ENCODE measurements around the gene MAP3K21. TPM values are rescaled to one million over a fixed set of nuclear protein-coding genes. Genes with fewer than 3 reads are reported as not detected.

The MAP3K21 gene
- polyA plus RNA-seq, 1 donor = 0.27 TPM

- no peak for DNase-seq
Measured at GRCh38 chr1:233390842-233391737, 63.6 kb downstream of the MAP3K21 start.

GRCh38 chr1:233393084-233393840, 65.7 kb downstream of the MAP3K21 start:
- no peak for DNase-seq

- DNase-seq = no peak
Measured at GRCh38 chr1:233393926-233394680, 66.6 kb downstream of the MAP3K21 start.

- peak; percentile 52 for DNase-seq
Measured at GRCh38 chr1:233394860-233395717, 67.6 kb downstream of the MAP3K21 start.

- no peak for DNase-seq
Measured at GRCh38 chr1:233395863-233396646, 68.5 kb downstream of the MAP3K21 start.

GRCh38 chr1:233406339-233406960, 78.9 kb downstream of the MAP3K21 start:
- no peak for DNase-seq

GRCh38 chr1:233406994-233407631, 79.6 kb downstream of the MAP3K21 start:
- no peak for DNase-seq

GRCh38 chr1:233409540-233409939, 82.0 kb downstream of the MAP3K21 start:
- DNase-seq = no peak

GRCh38 chr1:233410906-233411305, 83.4 kb downstream of the MAP3K21 start:
- no peak for DNase-seq

GRCh38 chr1:233412812-233413211, 85.3 kb downstream of the MAP3K21 start:
- no peak for DNase-seq

GRCh38 chr1:233421293-233421692, 93.8 kb downstream of the MAP3K21 start:
- no peak for DNase-seq

- DNase-seq = no peak
Measured at GRCh38 chr1:233424779-233425178, 97.3 kb downstream of the MAP3K21 start.

GRCh38 chr1:233427907-233428306, 100.4 kb downstream of the MAP3K21 start:
- no peak for DNase-seq

- no peak for DNase-seq
Measured at GRCh38 chr1:233431753-233432403, 104.4 kb downstream of the MAP3K21 start.

- no peak for DNase-seq
Measured at GRCh38 chr1:233432916-233433315, 105.4 kb downstream of the MAP3K21 start.

- no peak for DNase-seq
Measured at GRCh38 chr1:233433436-233434210, 106.1 kb downstream of the MAP3K21 start.

All from hindlimb muscle (tissue), 1 donor.